GM12865 (cell line): Measurements from ENCODE around the gene IL1RL1.

Experiments used
- DNase-seq: peaks from one replicate; pipeline ENCODE4 v3.0.0; 2010; ENCODE audit warnings: low read depth
- H3K4me3 ChIP-seq: 2 replicates; pipeline ENCODE4 v1.5.1; 2011; ENCODE audit warnings: mild to moderate bottlenecking, low read depth, low read length, control low read depth
- CTCF ChIP-seq: IDR thresholded peaks from 2 replicates; pipeline ENCODE4 v1.5.1; 2011; ENCODE audit warnings: low read length, control low read depth, low read depth, inconsistent platforms; ENCODE audit not compliant: insufficient read depth; ENCODE audit errors: missing control alignments

Gene IL1RL1

GRCh38 chr2:102392096-102392495, 80.7 kb downstream of the IL1RL1 start:
- no peak for DNase-seq
- H3K4me3 ChIP-seq: no peak overlapping the region
- TF ChIP-seq CTCF: no peak

GRCh38 chr2:102392942-102393341, 81.6 kb downstream of the IL1RL1 start:
- DNase-seq: no peak
- H3K4me3 ChIP-seq: no peak overlapping the region
- no peak for TF ChIP-seq CTCF

- TF ChIP-seq CTCF: no peak
- no peak for DNase-seq
Observed at GRCh38 chr2:102396012-102396411, 84.6 kb downstream of the IL1RL1 start.

GRCh38 chr2:102397209-102397608, 85.8 kb downstream of the IL1RL1 start:
- TF ChIP-seq CTCF: no peak
- DNase-seq: no peak

More at GRCh38 chr2:102396012-102396411, 84.6 kb downstream of the IL1RL1 start:
- H3K4me3 ChIP-seq: no peak overlapping the region

GRCh38 chr2:102399499-102400141, 88.3 kb downstream of the IL1RL1 start:
- no peak overlapping the region for H3K4me3 ChIP-seq
- no peak for TF ChIP-seq CTCF
- no peak for DNase-seq

More at GRCh38 chr2:102397209-102397608, 85.8 kb downstream of the IL1RL1 start:
- H3K4me3 ChIP-seq: no peak overlapping the region

- no peak for DNase-seq
- no peak overlapping the region for H3K4me3 ChIP-seq
- no peak for TF ChIP-seq CTCF
Observed at GRCh38 chr2:102401456-102401855, 90.1 kb downstream of the IL1RL1 start.
